Activated CD4-positive, alpha-beta T cell treated with anti-CD3 and anti-CD28 coated beads for 36 hours (primary cell): ENCODE measurements around the gene LSP1. TPM values are rescaled to one million over a fixed set of nuclear protein-coding genes. Genes with fewer than 3 reads are reported as not detected.
"Not testable (repeated sequence)": the region's sequence is repeated elsewhere in the genome, so short reads cannot be mapped to it uniquely, and the experiment has no call there.

ENCODE experiments used
- ATAC-seq: fragments of 200-7000 bp; cut with Tn5 transposase; one replicate; pipeline ENCODE4 v1.10.0; 2021; ENCODE audit warnings: mild to moderate bottlenecking, moderate library complexity
- CTCF ChIA-PET: fragments of 350-600 bp; sonication (Branson Sonifier 250); formaldehyde crosslinking; loops from one replicate; lab custom pipeline; 2021; ENCODE audit warnings: antibody characterized with exemption; lab: Charles Lee
- POLR2A ChIA-PET: fragments of 350-600 bp; sonication (Branson Sonifier 250); formaldehyde crosslinking; loops from one replicate; lab custom pipeline; 2021; ENCODE audit warnings: antibody characterized with exemption, inconsistent platforms; lab: Charles Lee
- DNase-seq: peaks from one replicate; pipeline ENCODE4 v3.0.0-alpha.2; 2020
- H3K27ac Mint-ChIP-seq: one replicate; pipeline ENCODE4 v1.8.0; 2021; ENCODE audit warnings: mixed read lengths
- H3K27me3 Mint-ChIP-seq: one replicate; pipeline ENCODE4 v1.8.0; 2021; ENCODE audit warnings: mixed read lengths
- H3K36me3 Mint-ChIP-seq: one replicate; pipeline ENCODE4 v1.8.0; 2021; ENCODE audit warnings: low read depth, mixed read lengths
- H3K4me1 Mint-ChIP-seq: one replicate; pipeline ENCODE4 v1.8.0; 2021; ENCODE audit warnings: mixed read lengths
- H3K4me3 Mint-ChIP-seq: one replicate; pipeline ENCODE4 v1.8.0; 2021; ENCODE audit warnings: mild to moderate bottlenecking, moderate library complexity, mixed read lengths
- H3K9me3 Mint-ChIP-seq: one replicate; pipeline ENCODE4 v1.8.0; 2021; ENCODE audit warnings: low read depth, mixed read lengths
- intact Hi-C, 2 experiments: fragments of 100-400 bp; cut with DNase I in 1 of 2; cut with micrococcal nuclease in 1 of 2; formaldehyde crosslinking; loops; one replicate each; pipeline versions ENCODE4 v1.14.2 to v1.15.1; 2022 to 2024; cut with DNase I, micrococcal nuclease
- total RNA-seq, 2 experiments: library from RNA; stranded (reverse); gene quantifications; one replicate each; pipeline ENCODE4 v1.2.3, GENCODE V29; 2021

Gene LSP1
- total RNA-seq, 2 experiments from 2014 or later, result 193 to 227 TPM

- ATAC-seq, result no peak
Observed at GRCh38 chr11:1868636-1869291, 15.9 kb downstream of the LSP1 start.

DNA sequence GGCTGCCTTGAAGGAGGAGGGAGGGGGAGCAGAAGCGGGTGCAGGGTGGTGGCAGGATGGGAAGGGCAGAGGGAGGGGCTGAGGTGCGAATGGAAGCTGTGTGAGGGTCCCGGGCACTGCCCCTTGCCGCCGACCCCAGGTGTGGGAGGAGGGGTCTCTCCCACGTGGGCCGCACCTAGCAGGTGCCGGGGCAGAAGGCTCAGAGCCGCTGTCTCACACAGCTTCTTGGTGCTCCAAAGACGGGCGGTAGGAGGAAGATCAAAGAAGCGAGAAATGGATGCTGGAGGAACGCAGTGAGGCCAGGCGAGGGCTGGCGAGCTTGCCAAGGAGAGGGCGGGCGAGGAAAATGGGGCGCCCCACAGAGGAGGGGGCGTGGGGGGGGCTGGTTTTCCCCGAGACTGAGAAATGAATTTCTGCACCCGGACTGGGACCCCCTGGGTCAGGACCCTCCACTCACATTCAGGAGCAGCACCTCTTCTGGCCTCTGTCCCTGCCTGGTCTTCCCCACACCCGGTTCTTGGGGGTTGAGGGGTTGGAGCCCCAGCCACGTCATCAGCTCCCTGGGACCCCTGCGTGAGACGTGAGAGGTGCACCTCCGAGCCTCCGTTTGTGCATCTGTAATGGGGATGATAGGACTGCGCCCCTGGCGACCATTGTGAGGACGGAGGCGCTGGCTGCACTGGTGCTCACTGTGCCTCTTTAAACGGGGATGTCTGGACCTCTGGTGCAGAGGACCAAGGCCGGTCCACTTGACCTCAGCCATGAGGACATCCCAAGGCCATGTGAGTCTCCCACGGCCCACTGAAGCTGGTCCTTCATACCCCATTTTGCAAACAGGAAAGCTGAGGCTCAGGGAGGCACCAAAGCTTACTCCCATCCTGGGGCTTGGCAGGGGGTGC is 16.8 kb downstream of the LSP1 start:
- H3K9me3 Mint-ChIP-seq, result no peaks in the 10 kb centered on the region
- DNase-seq (no peak), ATAC-seq (no peak)
- peaks cover 46% of the 10 kb centered on the region for H3K4me1 Mint-ChIP-seq
- H3K27me3 Mint-ChIP-seq, result no peaks in the 10 kb centered on the region
- H3K4me3 Mint-ChIP-seq, result no peak overlapping the region
- POLR2A ChIA-PET, result interaction anchor here (1.4 kb wide), 1 partner anchor 13 kb away, joined by 4 read pairs; no protein-coding TSS in a partner anchor
- CTCF ChIA-PET, result interaction anchor here (0.6 to 1.0 kb wide), 3 partner anchors 13 to 176 kb away, joined by 3 to 6 read pairs (median 4); no protein-coding TSS in a partner anchor
- peaks cover 2% of the 10 kb centered on the region for H3K36me3 Mint-ChIP-seq
- intact Hi-C loops, result no loop called here
- H3K27ac Mint-ChIP-seq, result no peak overlapping the region

More at GRCh38 chr11:1868636-1869291, 15.9 kb downstream of the LSP1 start:
- no peaks in the 10 kb centered on the region for H3K9me3 Mint-ChIP-seq
- no peak overlapping the region for H3K27ac Mint-ChIP-seq
- H3K4me1 Mint-ChIP-seq, result peaks cover 51% of the 10 kb centered on the region
- intact Hi-C loops, result no loop called here
- H3K36me3 Mint-ChIP-seq, result peaks cover 2% of the 10 kb centered on the region
- no peaks in the 10 kb centered on the region for H3K27me3 Mint-ChIP-seq
- H3K4me3 Mint-ChIP-seq, result no peak overlapping the region
- DNase-seq, result no peak
- ChIA-PET POLR2A (no interaction called here), CTCF (interaction anchor here (0.8 kb wide), 1 partner anchor 14 kb away, joined by 4 read pairs; no protein-coding TSS in a partner anchor)

- H3K9me3 Mint-ChIP-seq, result no peaks in the 10 kb centered on the region
- peak overlapping the region; percentile 28 for H3K4me3 Mint-ChIP-seq
- intact Hi-C loops, result no loop called here
- ChIA-PET POLR2A (interaction anchor here (1.4 kb wide), 1 partner anchor 12 kb away, joined by 4 read pairs; no protein-coding TSS in a partner anchor), CTCF (interaction anchor here (0.6 to 1.0 kb wide), 2 partner anchors 50 to 176 kb away, joined by 3 to 6 read pairs; no protein-coding TSS in a partner anchor)
- H3K27ac Mint-ChIP-seq, result peak overlapping the region; percentile 37
- no peaks in the 10 kb centered on the region for H3K27me3 Mint-ChIP-seq
- H3K4me1 Mint-ChIP-seq, result peaks cover 46% of the 10 kb centered on the region
- ATAC-seq, result no peak
- DNase-seq, result no peak
- peaks cover 2% of the 10 kb centered on the region for H3K36me3 Mint-ChIP-seq
Observed at GRCh38 chr11:1870326-1870696, 17.4 kb downstream of the LSP1 start.

DNA sequence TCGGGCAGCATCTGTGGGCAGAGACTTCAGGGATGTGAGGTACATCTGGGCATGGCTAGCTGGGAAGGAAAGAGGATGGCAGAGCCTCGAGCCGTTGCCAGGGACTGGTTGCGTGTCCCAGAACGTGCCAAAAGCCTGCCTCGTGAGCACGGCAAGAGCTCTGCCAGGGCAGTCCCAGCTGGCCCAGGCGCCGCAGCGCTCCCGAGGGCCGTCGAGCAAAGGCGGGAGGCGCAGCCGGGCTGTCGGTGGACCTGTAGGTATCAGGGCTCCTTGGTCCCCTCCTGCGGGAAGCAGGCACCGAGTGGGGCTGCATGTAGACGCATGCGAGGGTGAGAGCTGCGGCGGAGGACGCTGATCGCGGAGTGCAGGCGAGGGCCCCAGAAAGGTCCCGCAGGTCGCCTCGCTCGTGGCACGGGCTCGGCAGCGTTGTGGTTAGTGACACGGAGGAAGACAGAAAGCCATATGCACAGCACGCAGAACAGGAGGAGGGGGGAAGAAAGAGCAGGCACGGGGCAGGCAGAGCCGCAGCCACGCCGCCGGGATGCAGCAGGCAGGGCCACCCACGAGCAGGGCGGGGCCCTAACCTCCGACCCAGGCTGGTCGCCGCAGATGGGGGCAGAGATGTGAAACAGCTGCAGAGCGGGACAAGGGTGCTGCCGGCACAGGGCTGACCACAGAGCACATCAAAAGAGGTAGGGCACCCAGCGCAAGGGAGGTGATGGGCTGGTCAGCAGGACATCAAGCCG is 18.0 kb downstream of the LSP1 start:
- ChIA-PET POLR2A (interaction anchor here (1.4 kb wide), 1 partner anchor 11 kb away, joined by 4 read pairs; no protein-coding TSS in a partner anchor), CTCF (interaction anchor here (1.0 kb wide), 1 partner anchor 177 kb away, joined by 6 read pairs; no protein-coding TSS in a partner anchor)
- peak overlapping the region; percentile 28 for H3K4me3 Mint-ChIP-seq
- no peaks in the 10 kb centered on the region for H3K27me3 Mint-ChIP-seq
- no peaks in the 10 kb centered on the region for H3K9me3 Mint-ChIP-seq
- peaks cover 2% of the 10 kb centered on the region for H3K36me3 Mint-ChIP-seq
- peak overlapping the region; percentile 68 for H3K27ac Mint-ChIP-seq
- ATAC-seq (peak; percentile 60), DNase-seq (peak; percentile 39)
- intact Hi-C loops, result no loop called here
- H3K4me1 Mint-ChIP-seq, result peaks cover 45% of the 10 kb centered on the region

DNA sequence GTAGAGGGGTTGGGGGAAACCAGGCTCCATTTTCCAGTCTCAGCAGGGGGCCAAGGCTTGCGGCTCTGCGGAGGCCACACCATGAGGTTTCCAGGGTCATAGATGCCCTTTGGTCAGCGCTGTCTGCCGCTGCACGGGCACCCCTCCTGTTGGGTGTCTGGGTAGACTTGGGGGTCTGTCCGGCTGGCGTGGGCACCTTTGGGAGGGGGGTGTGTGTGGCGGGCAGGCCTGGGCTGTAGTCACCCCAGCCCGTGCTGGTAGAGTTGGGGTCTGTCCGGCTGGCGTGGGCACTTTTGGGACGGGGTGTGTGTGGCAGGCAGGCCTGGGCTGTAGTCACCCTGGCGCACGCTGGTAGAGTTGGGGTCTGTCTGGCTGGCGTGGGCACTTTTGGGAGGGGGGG is 18.6 kb downstream of the LSP1 start:
- Mint-ChIP-seq H3K9me3 (no peaks in the 10 kb centered on the region), H3K4me3 (no peak overlapping the region), H3K27me3 (no peaks in the 10 kb centered on the region), H3K36me3 (peaks cover 2% of the 10 kb centered on the region), H3K27ac (no peak overlapping the region), H3K4me1 (peaks cover 50% of the 10 kb centered on the region)
- no peak for ATAC-seq
- intact Hi-C loops, result no loop called here
- no peak for DNase-seq
- CTCF ChIA-PET, result no interaction called here
- POLR2A ChIA-PET, result interaction anchor here (1.4 kb wide), 1 partner anchor 11 kb away, joined by 4 read pairs; no protein-coding TSS in a partner anchor

DNA sequence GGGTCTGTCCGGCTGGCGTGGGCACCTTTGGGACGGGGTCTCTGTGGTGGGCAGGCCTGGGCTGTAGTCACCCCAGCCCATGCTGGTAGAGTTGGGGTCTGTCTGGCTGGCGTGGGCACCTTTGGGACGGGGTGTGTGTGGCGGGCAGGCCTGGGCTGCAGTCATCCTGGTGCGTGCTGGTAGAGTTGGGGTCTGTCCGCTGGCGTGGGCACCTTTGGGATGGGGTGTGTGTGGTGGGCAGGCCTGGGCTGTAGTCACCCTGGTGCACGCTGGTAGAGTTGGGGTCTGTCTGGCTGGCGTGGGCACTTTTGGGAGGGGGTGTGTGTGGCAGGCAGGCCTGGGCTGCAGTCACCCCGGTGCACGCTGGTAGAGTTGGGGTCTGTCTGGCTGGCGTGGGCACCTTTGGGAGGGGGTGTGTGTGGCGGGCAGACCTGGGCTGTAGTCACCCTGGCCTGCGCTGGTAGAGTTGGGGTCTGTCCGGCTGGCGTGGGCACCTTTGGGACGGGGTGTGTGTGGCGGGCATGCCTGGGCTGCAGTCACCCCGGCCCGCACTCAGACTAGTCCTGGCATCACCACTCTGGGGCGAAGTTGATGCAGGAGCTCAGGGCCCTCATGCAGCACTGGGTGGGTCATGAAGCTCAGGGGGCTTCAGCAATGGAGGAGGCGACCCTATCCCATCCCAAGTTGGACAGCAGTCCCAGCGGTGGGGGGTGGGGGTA is 19.5 kb downstream of the LSP1 start:
- no peak overlapping the region for H3K4me3 Mint-ChIP-seq
- intact Hi-C loops, result no loop called here
- DNase-seq (no peak), ATAC-seq (no peak)
- H3K27me3 Mint-ChIP-seq, result no peaks in the 10 kb centered on the region
- H3K36me3 Mint-ChIP-seq, result peaks cover 2% of the 10 kb centered on the region
- ChIA-PET CTCF (no interaction called here), POLR2A (no interaction called here)
- H3K27ac Mint-ChIP-seq, result no peak overlapping the region
- H3K9me3 Mint-ChIP-seq, result no peaks in the 10 kb centered on the region
- H3K4me1 Mint-ChIP-seq, result peaks cover 49% of the 10 kb centered on the region

DNA sequence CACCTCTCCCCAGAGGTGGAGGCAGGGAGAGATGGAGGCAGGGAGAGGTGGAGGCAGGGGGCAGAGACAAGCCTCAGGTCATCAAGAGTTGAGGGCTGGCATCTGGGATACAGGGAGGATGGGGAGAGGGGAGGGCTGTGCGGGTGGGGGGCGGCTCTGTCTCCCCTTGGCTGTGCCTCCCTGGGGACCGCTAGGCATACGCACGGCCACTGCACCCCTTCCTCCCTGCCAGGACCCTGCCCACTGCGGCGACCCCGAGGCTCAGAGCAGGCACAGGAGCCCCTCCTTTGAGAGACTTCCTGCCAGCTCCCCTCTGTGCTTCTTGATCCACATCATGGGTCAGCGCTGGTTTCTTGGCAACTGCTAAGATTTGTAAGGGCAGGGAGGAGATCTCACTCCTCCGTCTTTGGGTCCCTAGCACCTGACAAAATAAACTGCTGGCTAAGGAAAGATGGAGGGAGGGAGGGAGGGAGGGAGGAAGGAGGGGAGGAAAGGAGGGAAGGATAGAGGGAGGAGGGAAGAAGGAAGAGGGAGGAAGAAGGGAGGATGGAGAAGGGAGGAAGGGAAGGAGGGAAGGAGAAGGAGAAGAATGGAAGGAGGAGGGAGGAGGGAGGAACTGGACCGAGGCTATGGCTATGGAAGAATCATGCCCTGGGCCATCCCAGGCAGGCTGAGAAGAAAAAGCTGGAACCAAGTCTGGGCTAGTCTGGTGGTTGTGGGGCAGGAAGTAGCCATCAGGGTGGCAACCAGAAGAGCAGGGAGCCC is 20.3 kb downstream of the LSP1 start:
- Mint-ChIP-seq H3K36me3 (peaks cover 2% of the 10 kb centered on the region), H3K27ac (no peak overlapping the region)
- POLR2A ChIA-PET, result no interaction called here

DNA sequence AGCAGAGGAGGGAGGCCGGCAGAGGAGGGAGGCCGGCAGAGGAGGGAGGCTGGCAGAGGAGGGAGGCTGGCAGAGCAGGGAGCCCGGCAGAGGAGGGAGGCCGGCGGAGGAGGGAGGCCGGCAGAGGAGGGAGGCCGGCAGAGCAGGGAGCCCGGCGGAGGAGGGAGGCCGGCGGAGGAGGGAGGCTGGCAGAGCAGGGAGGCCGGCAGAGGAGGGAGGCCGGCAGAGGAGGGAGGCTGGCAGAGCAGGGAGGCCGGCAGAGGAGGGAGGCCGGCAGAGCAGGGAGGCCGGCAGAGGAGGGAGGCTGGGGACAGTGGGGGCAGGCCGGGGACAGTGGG is 20.9 kb downstream of the LSP1 start:
- intact Hi-C loops, H3K27me3 Mint-ChIP-seq, ATAC-seq, H3K9me3 Mint-ChIP-seq, H3K4me3 Mint-ChIP-seq, CTCF ChIA-PET, H3K27ac Mint-ChIP-seq, DNase-seq, POLR2A ChIA-PET, H3K36me3 Mint-ChIP-seq: not testable (repeated sequence)
- H3K4me1 Mint-ChIP-seq, result peaks cover 48% of the 10 kb centered on the region

More for the DNA sequence above, 20.3 kb downstream of the LSP1 start:
- ATAC-seq (no peak), DNase-seq (no peak)
- Mint-ChIP-seq H3K9me3 (no peaks in the 10 kb centered on the region), H3K4me1 (peaks cover 49% of the 10 kb centered on the region), H3K4me3 (no peak overlapping the region), H3K27me3 (no peaks in the 10 kb centered on the region)
- CTCF ChIA-PET, result no interaction called here
- intact Hi-C loops, result no loop called here

DNA sequence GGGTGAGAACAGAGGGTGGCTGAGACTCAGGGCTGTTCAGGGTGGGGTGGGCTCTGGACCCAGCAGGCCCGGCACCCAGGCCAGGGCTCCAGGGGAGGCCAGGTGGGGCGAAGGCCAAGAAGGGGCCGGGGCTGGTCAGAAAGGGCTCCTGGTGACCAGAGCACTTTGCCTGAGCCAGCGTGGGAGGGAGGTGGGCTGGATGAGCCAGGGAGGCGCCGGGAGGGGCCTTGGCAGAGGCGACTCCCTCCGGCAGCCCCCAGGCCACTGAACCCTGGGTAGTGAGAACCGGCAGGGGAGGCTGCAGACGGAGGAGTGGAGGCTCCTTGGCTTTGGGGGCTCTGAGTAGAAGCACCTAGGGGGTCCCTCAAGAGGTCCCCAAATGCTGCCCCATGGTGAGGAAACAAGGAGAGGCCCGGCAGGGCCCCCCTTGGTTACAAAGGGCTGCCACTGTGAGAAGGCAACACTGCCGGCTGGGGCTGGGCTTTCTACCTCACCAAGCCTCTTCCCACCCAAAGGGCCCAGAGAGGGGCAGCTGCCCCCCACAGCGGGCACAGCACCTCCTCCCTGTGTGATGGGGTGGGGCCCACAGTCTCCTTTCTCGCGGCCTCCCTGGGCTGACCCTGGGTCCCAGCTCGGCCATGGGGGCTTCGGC is 21.7 kb downstream of the LSP1 start:
- POLR2A ChIA-PET, ATAC-seq, intact Hi-C loops, CTCF ChIA-PET, H3K4me3 Mint-ChIP-seq, H3K27me3 Mint-ChIP-seq, H3K27ac Mint-ChIP-seq, H3K9me3 Mint-ChIP-seq, H3K36me3 Mint-ChIP-seq, DNase-seq: not testable (repeated sequence)
- H3K4me1 Mint-ChIP-seq, result peaks cover 40% of the 10 kb centered on the region
